IPS-NIHi11 (cell line): ENCODE results near the gene LAMB1.
"Not testable (repeated sequence)": the region's sequence is repeated elsewhere in the genome, so short reads cannot be mapped to it uniquely, and the experiment has no call there.

ENCODE experiments used
- DNase-seq: peaks from one replicate; pipeline ENCODE4 v3.0.0; 2012; ENCODE audit warnings: mixed read lengths, low spot score

LAMB1 gene

DNA sequence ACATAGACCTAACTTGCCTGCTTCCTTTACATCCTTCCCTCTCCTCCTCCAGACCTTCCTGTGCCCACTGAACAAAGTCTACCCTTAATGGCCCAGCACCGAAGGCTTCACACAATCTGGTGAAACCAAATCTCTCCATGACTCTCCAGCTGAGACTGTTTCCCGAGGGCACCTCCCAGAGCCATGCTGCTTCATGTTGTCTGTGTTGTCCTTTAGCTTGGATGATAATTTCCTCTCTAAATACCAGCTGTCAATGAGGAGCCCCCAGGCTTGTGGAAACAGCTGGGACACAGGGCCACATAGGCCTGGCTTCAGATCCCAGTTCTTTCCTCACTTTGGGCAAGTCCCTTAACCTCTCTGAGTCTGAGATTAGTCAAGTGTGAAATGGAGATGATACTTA lies 57.6 kb downstream of the LAMB1 start:
- DNase-seq: no peak

DNA sequence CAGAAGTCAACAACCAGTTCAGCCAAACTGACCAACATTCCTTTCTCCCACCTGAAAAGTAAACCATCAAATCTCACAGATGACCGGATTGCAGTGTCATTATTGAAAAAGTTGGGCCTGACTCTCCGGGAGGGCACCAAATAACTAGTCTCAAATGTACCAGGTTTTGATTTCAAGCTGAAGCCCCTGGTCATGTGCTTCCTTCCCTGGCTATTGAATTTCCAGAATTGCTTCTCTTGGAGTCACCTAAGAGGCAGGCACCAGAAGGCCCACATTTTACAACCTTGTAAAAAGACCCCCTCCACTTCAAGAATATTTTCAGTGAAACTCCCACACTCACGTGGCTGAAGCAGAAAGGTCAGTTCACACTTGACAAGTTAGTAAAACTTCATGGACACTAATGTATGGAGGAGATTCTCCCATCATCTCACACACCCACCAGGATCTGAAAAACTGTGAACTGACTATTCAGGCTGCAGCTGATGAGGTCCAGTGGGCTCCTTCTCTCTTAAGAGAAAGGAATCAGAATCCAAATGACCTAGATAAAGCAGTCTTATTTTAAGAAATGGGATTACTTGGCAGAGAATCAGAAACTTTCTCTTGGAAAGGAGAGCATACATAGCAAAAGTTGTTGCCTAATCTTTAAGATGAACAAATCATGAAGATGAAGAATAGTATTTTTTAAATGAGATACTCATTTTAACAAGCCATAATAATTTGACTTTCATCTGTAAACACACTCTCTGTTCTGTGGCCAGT lies 58.4 kb downstream of the LAMB1 start:
- no peak for DNase-seq

DNA sequence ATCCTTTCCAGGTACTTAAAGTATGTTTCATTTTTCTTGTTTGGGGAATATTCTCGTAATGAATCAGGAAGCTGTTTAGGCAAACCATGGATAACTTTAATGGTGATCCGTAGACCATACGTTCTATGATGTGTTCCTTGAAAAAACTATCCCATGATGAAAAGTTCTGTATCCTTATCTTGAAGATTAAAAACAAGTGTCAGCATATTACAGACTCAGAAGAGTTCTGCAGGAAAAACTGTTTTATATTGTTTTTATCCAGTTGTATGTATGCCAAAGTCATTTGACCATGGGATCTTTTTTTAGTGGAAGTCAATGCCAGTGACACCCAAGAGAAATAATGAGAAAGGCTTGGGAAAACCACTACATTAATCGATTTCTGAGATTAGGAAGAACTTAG lies 59.9 kb downstream of the LAMB1 start:
- DNase-seq: no peak

DNA sequence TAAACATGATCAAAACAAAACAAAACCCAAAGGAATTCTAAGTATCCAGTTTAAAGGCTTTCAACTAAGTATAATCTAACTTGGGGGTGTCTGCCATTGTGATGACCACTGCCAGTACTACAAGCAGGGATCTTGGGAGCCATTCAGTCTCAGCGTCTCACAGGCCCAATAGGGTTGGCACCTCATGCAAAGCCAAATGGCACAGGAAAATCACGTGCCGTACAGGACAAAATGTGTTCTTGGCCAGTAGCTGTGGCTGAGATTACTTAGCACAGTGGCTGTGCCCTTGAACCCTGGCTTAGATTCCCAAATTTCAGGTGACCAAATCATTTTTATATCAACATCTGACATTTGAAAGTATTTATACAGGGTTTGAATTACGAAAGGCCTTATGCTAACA lies 62.0 kb downstream of the LAMB1 start:
- no peak for DNase-seq

DNA sequence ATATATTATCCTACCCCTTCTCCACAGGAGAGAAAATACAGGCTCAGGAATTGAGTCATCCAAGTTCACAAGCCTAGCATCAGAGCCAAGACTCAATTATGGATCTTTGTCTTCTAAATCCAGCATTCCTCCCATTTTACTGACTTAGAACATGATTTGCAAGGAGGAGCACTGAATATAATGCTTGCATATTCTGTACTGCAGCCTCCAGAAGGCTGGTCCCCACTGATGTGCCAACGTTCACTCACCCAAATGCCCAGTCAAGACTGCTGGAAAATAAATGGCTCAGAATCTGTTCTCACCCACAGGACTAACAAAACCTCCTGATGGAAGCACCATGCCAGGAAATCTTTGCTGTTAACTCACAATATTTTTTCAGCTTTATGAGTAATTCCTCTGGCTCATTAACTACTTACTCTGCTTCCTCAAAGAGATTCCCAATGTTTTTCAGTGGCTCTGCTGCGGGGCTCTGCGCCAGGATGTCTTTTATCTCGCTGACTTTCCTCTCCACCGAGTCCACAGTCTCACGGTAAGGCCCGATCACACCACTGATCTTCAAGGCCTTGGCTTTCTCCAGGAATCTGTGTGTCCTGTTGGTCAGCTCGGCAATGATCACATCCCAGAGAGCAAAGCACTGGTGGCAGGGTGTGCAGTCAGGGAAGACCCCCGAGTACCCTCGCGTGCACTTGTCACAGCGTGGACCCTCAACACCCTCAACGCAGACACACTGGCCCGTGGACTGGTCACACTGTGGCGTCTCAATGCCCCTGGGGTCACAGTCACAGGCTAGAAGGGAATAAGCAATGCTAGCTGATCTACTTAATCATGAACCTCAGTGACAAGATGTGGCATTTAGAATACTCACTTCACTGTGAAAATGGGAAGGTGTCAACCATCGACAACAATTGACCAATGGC lies 63.1 kb downstream of the LAMB1 start:
- no peak for DNase-seq

DNA sequence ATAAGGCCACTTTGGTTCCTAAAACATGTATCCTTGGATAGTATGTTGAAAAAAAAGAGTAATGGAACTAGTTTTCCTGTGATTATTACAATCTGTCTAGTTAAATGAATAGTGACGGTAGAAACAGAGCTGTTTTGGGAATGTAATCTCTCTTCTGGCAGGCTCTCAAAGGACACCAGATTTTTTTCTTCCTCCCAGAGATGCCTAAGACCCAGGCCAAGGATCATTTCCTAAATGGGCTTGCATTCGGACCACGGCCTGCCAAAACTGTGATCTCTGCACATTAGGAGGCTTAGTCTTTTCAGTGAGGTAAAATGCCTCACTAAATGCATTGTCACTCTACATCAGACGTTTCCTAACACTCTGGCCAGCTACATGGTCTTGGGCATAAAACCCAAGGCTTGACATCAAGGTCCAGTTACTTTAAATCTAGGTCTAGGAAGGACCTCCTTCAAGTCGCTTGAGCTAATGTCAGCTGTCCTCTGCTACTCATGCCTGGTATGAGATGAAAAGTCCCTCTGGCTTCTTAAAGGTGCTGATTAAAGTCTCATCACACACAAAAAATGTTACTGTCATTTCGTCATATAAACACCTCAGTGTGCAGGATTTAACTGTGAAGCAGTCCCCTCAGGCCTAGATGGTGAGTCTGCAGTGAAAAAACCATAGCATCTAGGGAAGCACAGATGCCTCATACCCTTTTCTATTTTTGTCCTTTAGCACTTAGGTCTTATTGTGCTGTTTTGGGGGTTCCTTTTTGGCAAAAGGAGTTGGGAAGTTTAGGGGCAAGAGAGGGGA lies 64.3 kb downstream of the LAMB1 start:
- DNase-seq: no peak

DNA sequence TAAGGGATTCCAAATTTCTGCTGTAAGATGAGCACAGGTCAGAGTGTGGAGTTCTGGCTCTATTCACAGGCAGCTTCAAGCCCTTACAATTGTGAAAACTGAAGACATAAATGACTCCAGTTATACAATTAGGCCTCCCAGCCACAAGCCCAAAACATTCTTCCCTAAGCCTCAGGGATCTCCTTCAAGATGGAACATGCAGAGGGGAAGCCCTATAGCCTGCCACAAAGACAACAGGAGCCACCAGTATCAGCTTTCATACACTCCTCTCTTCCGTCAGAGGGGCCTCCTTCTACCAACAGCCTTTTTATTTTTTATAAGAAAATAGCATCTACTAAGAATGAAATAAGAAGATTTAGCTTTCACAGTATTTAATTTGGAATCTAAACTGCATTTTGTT lies 65.4 kb downstream of the LAMB1 start:
- DNase-seq: no peak

DNA sequence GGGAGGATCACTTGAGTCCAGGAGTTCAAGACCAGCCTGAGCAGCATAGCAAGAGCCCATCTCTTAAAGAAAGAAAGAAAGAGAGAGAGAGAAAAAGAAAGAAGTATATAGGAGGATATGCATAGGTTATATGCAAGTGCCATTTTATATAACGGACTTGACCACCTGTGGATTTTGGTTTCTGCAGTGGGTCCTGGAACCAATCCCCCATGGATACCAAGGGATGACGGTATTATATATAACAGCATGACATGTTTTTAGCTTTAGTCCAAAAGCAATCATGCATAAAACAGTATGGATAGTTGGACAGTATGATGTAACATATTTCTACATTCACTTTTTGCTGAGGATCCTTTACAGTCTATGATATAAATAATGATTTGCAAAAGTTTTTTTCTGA lies 66.6 kb downstream of the LAMB1 start:
- DNase-seq: no peak

DNA sequence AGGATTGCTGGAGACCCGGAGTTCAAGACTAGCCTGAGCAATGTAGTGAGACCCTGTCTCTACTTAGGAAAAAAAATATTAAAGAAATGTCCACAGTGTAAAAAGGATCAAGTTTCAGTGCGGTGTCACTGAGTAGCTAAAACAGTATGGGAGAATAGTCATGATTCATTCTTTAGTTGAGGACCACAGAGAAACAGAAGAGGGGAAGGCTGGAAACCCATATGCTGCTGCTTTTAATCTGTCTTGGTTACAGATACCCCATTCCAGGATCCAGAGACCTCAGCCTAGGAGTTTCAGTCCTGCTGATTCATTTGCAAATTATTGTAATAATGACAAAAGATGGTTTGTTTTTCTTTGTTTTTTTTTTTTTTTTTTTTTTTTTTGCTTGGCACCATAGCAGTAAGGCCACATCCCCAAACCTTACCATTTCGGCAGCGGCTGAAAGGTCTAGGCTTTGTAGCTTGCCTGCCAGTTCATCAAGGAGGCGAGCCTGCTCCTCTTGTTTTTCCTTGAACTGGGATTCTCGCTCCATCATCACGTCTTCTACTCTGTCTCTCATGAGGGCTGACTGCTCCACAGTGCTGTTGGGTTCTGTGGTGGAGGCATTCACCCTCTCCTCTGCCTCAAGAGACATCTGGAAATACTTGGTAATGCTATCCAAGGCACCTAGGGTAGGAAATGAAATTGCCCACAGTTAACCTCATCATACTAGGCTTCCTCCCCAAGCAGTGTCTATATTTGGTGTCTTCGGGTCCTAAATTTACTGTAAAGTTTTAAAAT lies 67.8 kb downstream of the LAMB1 start:
- no peak for DNase-seq

DNA sequence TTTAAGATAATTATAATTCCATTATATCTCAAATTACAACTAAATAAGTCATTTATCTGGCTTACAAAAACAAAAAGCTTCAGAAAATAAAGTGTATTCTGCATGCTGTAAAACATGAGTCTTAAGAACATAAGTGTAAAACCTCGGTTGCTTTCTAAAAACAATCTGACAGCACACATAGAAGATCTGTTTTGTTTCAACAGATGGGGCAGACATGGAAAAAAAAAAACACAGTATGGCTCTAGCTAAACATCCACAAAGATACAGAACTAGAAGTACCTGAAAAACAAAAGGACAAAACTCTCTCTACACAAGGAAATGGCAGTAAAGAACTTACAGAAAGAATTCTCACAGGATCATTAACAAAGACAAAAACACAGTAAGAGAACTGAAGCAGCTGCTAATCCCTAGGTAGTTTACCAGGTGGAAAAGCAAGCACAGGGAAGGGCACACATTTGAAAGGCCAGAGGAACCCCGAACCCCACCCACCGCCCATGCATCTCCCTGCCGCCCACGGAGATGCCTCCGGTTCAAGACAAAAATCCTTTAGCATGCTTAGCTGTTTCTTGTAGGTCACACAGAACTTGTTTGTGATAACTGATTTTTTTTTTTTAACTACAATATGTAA lies 69.5 kb downstream of the LAMB1 start:
- DNase-seq: peak; percentile 33

DNA sequence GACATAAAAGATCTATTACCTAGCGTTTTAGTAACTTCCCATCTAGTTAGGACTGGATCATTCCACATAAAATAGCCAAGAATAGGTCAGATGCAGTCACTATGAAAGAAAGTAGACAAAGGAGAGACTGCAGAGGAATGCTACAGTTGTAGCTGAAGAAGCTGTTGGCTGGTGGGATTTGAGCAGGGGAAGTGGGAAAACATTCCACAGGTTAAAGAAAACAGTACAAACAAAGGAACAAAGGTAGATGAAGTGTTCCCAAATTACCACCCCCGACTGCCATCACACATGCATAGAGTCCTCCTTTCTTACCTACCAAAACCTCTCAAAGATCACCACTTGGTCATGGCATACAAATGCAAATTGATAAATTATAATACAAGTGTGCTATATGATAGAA lies 70.2 kb downstream of the LAMB1 start:
- peak; percentile 46 for DNase-seq

DNA sequence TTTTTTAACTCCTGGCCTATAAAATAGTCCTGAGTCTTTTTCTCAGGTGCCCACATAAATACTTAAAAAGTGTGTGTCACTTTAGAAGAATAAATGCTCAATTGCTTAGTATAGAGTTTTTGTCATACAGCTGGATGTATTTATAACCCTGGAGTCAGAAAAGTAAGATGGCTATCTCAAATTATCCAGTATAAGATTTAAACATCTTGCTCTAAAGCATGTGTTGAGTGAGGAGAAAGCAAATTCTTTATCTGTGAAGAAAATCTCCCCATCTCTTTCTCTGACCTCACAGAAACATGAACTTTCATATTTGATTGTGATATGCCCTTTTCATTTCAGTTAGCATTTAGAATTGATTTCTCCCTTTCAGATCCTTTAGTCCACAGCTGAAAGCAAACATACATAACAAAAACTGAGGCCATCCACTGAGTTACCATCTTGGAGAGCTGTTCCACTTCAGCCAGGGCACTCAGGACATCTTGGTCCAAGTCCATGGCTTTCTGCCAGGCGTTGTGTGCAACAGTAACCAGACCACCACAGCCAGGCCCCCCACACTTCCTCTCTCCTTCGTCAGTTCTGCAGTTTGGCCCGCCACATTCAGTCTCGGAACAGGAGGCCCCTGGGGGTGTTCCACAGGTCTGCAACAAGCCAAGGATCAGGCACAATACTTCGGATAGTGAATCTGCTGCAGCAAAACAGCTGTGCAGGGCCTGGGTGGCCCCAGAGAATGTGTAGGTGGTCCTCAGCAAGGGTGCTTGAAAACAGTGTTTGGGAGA lies 71.0 kb downstream of the LAMB1 start:
- DNase-seq: no peak

DNA sequence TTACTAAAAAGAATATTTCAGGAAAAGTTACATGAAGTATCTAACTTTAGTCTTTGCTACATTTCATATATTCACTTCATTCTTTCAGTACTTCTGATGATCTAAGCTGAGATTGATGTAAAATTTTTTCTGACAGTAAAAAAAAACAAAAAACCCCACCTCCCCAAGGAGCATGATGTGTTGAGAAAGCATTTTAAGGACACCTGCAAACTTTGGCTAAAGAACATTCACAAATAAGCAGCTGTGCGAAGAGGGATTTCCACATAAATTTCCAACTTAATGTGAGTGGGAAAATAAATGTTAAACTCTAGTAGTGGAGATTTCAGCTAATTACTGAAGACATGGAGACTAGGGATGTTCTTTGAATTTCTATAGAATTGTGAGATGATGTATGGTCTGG lies 76.5 kb downstream of the LAMB1 start:
- no peak for DNase-seq

DNA sequence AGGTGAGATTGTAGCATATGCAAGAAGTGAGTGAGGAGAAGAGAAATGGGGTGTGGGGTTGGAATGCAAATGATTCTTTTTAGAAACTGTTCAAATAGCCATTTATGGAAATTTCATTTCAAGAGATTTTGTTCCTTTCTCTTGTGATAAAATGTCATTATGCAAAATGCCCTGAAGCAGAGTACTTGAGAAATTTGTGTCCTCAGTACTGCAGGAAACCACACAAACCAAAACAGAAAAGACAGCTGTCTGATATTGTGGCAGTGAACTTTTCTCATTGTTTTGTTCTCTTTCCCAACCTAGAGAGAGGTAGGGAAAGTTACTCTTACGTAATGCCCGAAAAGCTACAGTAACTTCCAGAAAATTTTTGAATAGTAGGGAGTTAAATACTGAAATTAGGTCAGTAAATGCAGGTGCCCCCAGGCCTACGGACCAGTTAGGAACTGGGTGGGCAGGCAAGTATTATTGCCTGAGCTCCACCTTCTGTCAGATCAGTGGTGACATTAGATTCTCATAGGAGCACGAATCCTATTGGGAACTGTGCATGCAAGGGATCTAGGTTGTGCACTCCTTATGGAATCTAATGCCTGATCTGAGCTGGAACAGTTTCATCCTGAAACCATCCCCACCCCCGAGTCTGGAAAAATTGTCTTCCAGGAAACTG lies 78.0 kb downstream of the LAMB1 start:
- no peak for DNase-seq

DNA sequence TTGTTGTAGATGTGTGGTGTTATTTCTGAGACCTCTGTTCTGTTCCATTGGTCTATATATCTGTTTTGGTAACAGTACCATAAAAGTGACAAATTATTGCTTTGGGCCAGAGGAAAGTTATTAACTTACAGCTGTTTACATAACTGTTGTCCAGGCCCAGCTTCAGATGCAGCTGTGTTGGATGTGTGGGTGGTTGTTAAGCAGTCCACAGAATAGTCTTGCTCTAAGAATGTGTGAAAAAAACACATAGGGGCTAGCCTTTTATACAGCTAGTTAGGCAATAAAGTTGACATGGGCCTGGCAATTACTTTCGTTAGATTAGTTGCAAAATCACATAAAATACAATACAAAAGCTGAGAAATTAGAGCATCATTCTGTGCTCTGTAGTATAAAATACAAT lies 80.1 kb downstream of the LAMB1 start:
- DNase-seq: no peak

DNA sequence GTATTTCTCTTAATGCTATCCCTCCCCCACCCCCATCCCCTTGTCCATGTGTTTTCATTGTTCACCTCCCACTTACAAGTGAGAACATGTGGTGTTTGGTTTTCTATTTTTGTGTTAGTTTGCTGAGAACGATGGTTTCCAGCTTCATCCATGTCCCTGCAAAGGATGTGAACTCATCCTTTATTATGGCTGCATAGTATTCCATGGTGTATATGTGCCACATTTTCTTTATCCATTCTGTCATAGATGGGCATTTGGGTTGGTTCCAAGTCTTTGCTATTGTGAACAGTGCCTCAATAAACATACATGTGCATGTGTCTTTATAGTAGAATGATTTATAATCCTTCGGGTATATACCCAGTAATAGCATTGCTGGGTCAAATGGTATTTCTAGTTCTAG lies 81.1 kb downstream of the LAMB1 start:
- DNase-seq: not testable (repeated sequence)

DNA sequence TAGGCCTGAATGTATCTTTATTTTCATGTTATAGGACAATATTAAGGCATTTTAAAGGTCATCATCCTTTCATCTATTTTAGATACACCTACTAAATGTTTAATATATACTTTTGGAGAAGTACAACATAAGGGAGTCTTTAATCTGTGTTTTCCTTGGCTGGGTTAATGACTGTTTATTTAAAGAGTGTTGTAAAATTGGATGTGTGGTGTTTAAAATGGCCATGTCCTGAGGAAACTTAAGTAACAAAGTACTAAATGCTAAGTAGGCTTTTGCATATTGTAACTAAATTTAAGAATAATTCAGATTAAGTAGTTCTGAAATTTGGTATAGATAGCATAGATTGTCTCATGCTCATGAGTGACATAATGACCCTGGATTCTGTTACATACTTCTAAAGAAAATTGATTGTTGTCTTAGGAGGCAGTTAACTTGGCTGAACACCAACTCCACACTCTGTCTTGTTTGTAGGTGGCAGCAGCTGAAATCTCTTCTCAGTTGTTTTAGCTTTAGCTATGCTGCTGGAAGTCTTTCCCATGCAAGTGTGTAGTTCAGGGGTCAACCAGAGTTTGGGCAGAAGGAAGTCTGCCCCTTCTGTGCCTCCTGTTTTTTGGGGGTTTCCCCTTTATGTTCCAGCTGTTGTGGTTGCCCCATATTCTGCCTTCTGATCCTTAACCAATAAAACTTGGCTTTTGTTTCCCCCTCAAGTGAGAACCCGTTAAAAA lies 82.8 kb downstream of the LAMB1 start:
- DNase-seq: no peak

DNA sequence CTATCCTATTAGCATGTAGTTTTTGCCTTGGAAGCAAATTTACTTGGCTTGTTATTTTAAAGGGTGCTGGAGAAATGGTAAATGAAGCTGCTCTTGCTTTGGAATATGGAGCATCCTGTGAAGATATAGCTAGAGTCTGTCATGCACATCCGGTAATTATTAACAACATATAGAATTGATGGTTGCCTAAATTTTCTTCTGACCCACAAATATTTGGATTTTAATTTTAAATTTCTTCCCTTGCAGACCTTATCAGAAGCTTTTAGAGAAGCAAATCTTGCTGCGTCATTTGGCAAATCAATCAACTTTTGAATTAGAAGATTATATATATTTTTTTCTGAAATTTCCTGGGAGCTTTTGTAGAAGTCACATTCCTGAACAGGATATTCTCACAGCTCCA lies 84.0 kb downstream of the LAMB1 start:
- no peak for DNase-seq
